ENCODE data around the gene DPYSL4.
"Not testable (repeated sequence)": the region's sequence is repeated elsewhere in the genome, so short reads cannot be mapped to it uniquely, and the experiment has no call there.

DPYSL4 gene

DNA sequence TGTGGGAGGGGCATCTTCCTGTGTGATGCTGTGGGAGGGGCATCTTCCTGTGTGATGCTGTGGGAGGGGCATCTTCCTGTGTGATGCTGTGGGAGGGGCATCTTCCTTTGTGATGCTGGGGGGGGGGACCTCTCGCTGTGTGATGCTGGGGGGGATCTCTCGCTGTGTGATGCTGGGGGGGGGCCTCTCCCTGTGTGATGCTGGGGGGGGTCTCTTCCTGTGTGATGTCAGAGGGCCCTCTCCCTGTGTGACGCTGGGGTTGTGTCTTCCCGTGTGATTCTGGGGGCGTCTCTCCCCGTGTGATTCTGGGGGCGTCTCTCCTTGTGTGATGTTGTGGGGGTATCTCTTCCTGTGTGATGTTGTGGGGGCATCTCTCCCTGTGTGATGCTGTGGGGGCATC lies 27.9 kb upstream of the DPYSL4 start:
- no peak overlapping the region for H3K27ac ChIP-seq (ENCODE audit: low read depth, low read length, severe bottlenecking)

DNA sequence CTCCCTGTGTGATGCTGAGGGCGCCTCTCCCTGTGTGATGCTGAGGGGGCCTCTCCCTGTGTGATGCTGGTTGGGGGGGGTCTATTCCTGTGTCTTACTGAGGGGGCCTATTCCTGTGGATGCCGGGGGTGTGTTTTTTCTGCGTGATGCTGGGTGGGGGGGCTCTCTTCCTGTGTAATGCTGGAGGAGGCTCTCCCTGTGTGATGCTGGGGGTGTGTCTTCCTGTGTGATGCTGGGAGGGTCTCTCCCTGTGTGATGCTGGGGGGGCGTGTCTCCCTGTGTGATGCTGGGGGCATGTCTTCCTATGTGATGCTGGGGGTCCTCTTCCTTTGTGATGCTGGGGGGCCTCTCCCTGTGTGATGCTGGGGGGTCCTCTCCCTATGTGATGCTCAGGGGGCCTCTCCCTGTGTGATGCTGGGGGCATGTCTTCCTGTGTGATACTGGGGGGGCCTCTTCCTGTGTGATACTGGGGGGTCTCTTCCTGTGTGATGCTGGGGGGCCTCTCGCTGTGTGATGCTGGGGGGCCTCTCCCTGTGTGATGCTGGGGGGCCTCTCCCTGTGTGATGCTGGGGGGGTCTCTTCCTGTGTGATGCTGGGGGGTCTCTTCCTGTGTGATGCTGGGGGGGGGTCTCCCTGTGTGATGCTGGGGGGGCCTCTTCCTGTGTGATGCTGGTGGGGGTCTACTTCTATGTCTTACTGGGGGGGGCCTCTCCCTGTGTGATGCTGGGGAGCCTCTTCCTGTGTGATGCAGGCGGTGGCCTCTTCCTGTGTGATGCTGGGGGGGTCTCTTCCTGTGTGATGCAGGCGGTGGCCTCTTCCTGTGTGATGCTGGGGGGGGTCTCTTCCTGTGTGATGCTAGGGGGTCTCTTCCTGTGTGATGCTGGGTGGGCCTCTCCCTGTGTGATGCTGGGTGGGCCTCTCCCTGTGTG lies 27.2 kb upstream of the DPYSL4 start:
- WGBS, 2 experiments (ENCODE audit: insufficient coverage in 2 of 2) = no CpG with 5 or more reads among the region's 7 CpGs
- H3K9me3 ChIP-seq (ENCODE audit: control insufficient read depth, low read length); H3K36me3 ChIP-seq (ENCODE audit: control insufficient read depth, insufficient read depth, low read length); H3K4me3 ChIP-seq (ENCODE audit: extremely low read depth, insufficient read depth, low read length, poor library complexity, severe bottlenecking); H3K4me1 ChIP-seq (ENCODE audit: control insufficient read depth, insufficient read depth, low read length, poor library complexity, severe bottlenecking); H3K27ac ChIP-seq (ENCODE audit: low read depth, low read length, severe bottlenecking): not testable (repeated sequence)

More for the DNA sequence above, 27.9 kb upstream of the DPYSL4 start:
- Histone ChIP-seq H3K4me3 (ENCODE audit: extremely low read depth, insufficient read depth, low read length, poor library complexity, severe bottlenecking) (no peak overlapping the region), H3K9me3 (ENCODE audit: control insufficient read depth, low read length) (no peaks in the 10 kb centered on the region), H3K36me3 (ENCODE audit: control insufficient read depth, insufficient read depth, low read length) (no peaks in the 10 kb centered on the region), H3K4me1 (ENCODE audit: control insufficient read depth, insufficient read depth, low read length, poor library complexity, severe bottlenecking) (no peaks in the 10 kb centered on the region)
- WGBS, 2 experiments (ENCODE audit: insufficient coverage in 2 of 2) = no CpG with 5 or more reads among the region's 7 CpGs

DNA sequence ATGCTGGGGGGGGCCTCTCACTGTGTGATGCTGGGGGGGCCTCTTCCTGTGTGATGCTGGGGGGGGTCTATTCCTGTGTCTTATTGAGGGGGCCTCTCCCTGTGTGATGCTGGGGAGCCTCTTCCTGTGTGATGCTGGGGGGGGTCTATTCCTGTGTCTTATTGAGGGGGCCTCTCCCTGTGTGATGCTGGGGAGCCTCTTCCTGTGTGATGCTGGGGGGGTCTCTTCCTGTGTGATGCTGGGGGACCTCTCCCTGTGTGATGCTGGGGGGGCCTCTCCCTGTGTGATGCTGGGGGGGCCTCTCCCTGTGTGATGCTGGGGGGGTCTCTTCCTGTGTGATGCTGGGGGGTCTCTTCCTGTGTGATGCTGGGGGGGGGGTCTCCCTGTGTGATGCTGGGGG lies 26.5 kb upstream of the DPYSL4 start:
- not testable (repeated sequence) for H3K4me1 ChIP-seq (ENCODE audit: control insufficient read depth, insufficient read depth, low read length, poor library complexity, severe bottlenecking); H3K4me3 ChIP-seq (ENCODE audit: extremely low read depth, insufficient read depth, low read length, poor library complexity, severe bottlenecking); H3K36me3 ChIP-seq (ENCODE audit: control insufficient read depth, insufficient read depth, low read length); H3K9me3 ChIP-seq (ENCODE audit: control insufficient read depth, low read length); H3K27ac ChIP-seq (ENCODE audit: low read depth, low read length, severe bottlenecking)

DNA sequence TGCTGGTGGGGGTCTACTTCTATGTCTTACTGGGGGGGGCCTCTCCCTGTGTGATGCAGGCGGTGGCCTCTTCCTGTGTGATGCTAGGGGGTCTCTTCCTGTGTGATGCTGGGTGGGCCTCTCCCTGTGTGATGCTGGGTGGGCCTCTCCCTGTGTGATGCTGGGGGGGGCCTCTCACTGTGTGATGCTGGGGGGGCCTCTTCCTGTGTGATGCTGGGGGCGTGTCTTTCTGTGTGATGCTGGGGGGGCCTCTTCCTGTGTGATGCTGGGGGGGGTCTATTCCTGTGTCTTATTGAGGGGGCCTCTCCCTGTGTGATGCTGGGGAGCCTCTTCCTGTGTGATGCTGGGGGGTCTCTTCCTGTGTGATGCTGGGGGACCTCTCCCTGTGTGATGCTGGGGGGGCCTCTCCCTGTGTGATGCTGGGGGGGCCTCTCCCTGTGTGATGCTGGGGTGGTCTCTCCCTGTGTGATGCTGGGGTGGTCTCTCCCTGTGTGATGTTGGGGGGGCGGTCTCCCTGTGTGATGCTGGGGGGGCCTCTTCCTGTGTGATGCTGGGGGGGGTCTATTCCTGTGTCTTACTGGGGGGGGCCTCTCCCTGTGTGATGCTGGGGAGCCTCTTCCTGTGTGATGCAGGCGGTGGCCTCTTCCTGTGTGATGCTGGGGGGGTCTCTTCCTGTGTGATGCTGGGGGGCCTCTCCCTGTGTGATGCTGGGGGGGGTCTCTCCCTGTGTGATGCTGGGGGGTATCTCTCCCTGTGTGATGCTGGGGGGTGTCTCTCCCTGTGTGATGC lies 25.7 kb upstream of the DPYSL4 start:
- not testable (repeated sequence) for H3K36me3 ChIP-seq (ENCODE audit: control insufficient read depth, insufficient read depth, low read length); H3K27ac ChIP-seq (ENCODE audit: low read depth, low read length, severe bottlenecking); H3K9me3 ChIP-seq (ENCODE audit: control insufficient read depth, low read length); H3K4me1 ChIP-seq (ENCODE audit: control insufficient read depth, insufficient read depth, low read length, poor library complexity, severe bottlenecking); H3K4me3 ChIP-seq (ENCODE audit: extremely low read depth, insufficient read depth, low read length, poor library complexity, severe bottlenecking)
- WGBS, 2 experiments (ENCODE audit: insufficient coverage in 2 of 2) = no CpG with 5 or more reads among the region's 4 CpGs

DNA sequence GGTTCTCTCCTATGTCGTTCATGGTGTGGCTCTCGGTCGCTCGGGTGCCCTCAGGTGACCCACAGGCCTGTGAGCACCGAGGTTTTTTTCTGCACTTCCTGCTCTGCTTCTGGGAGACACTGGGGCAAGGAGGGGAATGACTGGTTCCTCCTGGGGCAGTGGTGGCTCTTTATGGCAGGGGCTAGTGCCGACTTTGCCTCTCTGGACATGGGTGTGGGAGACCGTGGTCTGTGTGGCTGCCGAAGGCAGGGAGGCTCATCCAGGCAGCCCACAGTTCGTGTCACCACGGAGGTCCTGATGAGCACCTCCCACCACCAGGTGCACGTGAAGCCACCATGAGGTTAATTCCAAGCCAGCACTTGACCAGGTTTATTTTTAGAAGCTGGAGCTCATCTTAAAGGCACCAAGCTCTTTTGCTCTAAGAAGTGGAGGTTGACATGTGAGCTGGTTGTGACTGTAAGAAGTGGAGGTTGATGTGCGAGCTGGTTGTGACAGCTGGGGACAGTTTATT lies 24.7 kb upstream of the DPYSL4 start:
- no peaks in the 10 kb centered on the region for H3K9me3 ChIP-seq (ENCODE audit: control insufficient read depth, low read length)
- 81 to 82% methylated on average over 6 to 12 of the region's 12 CpGs for WGBS, 2 experiments (ENCODE audit: insufficient coverage in 2 of 2)
- no peak overlapping the region for H3K27ac ChIP-seq (ENCODE audit: low read depth, low read length, severe bottlenecking)
- H3K4me3 ChIP-seq (ENCODE audit: extremely low read depth, insufficient read depth, low read length, poor library complexity, severe bottlenecking) = no peak overlapping the region
- H3K4me1 ChIP-seq (ENCODE audit: control insufficient read depth, insufficient read depth, low read length, poor library complexity, severe bottlenecking) = no peaks in the 10 kb centered on the region
- H3K36me3 ChIP-seq (ENCODE audit: control insufficient read depth, insufficient read depth, low read length) = no peaks in the 10 kb centered on the region

DNA sequence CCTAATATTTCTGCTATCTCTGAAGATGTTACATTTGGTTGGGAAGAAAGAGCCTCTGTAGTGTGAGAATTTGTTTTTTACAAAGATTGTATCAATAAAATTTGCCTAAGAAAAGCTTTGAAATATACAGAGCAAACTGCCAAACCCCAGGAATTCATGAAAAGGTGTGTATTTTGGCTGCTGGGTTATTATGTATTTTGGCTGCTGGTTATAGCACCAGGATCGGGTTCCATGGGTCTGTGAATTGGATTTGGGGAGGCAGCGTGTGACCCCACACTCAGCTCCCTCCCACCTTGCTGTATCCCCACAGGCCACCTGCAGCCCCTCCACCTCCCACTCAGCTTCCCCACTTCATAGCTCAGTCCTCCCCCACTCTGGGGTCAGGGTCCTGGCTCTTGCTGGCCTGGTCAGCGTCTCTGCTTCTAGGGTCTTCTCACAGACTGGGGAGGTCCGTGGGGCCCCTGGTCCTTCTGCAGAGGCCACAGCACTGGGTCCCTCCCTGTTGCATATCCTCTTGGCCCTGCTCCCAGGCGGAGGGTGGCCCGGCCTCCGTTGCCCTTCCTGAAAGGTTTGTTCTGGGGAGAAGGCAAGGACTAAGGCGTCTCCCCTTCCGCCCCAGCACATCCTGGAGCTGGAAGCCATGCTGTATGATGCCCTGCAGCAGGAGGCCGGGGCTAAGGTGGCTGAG lies 24.0 kb upstream of the DPYSL4 start:
- Histone ChIP-seq H3K4me1 (ENCODE audit: control insufficient read depth, insufficient read depth, low read length, poor library complexity, severe bottlenecking) (no peaks in the 10 kb centered on the region), H3K36me3 (ENCODE audit: control insufficient read depth, insufficient read depth, low read length) (no peaks in the 10 kb centered on the region), H3K9me3 (ENCODE audit: control insufficient read depth, low read length) (no peaks in the 10 kb centered on the region), H3K4me3 (ENCODE audit: extremely low read depth, insufficient read depth, low read length, poor library complexity, severe bottlenecking) (no peak overlapping the region), H3K27ac (ENCODE audit: low read depth, low read length, severe bottlenecking) (no peak overlapping the region)
- whole genome bisulfite sequencing, 2 experiments (ENCODE audit: insufficient coverage in 2 of 2) = 75 to 88% methylated on average over 6 to 7 of the region's 10 CpGs

DNA sequence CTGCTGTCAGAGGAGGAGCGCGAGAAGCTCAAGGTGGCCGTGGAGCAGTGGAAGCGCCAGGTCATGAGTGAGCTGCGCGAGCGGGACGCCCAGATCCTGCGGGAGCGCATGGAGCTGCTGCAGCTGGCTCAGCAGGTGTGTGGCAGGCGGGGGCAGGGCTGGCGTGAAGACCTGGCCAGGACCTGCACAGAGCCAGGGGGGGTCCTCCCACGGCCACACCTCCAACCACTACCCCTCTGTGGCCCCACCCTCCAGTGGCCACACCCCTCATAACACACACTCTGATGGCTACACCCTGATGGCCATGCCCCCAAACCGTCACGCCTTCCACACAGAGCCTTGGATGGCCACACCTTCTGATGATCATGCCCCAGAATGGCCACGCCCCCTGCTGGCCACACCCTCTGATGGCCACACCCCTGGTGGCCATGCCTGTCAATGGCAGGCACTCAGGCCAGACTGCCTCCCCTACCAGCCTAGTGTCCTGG lies 23.4 kb upstream of the DPYSL4 start:
- WGBS, 2 experiments (ENCODE audit: insufficient coverage in 2 of 2) = 41% methylated on average over 7 to 15 of the region's 16 CpGs
- Histone ChIP-seq H3K4me3 (ENCODE audit: extremely low read depth, insufficient read depth, low read length, poor library complexity, severe bottlenecking) (no peak overlapping the region), H3K9me3 (ENCODE audit: control insufficient read depth, low read length) (no peaks in the 10 kb centered on the region), H3K36me3 (ENCODE audit: control insufficient read depth, insufficient read depth, low read length) (no peaks in the 10 kb centered on the region), H3K4me1 (ENCODE audit: control insufficient read depth, insufficient read depth, low read length, poor library complexity, severe bottlenecking) (no peaks in the 10 kb centered on the region), H3K27ac (ENCODE audit: low read depth, low read length, severe bottlenecking) (no peak overlapping the region)

DNA sequence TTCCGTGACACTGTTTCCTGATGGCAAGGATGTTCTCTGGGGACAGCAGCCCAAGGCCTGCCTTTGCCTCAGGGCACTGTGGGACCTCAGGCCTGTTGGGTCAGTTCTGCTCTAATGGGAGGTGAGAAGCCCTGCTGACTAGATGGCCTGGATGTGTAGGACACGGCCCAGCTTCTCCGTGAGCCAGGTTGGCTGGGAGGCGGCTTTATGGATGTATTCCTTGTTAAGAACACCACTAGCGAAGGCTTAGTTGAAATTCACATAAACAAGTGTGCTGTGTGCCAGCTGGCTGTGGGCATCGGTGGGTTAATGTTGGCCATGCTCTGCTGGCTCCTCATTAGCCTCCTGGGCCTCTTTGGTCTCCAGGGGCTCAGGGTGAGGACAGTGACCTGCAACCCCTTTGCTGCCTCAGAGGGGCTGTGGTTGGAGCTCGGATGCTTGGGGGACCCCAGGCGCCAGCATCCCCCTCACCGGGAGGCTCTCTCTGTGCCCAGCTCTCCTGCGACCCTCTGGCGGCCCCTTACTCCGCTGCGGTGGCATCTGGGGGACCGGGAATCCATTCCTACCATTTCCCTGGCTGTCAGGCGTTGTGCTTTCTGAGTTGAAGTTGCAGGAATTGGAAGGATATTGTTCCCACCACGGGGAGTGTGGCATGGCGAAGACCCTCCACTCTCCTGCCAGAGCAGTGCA lies 22.8 kb upstream of the DPYSL4 start:
- Histone ChIP-seq H3K36me3 (ENCODE audit: control insufficient read depth, insufficient read depth, low read length) (no peaks in the 10 kb centered on the region), H3K4me3 (ENCODE audit: extremely low read depth, insufficient read depth, low read length, poor library complexity, severe bottlenecking) (no peak overlapping the region), H3K27ac (ENCODE audit: low read depth, low read length, severe bottlenecking) (no peak overlapping the region), H3K9me3 (ENCODE audit: control insufficient read depth, low read length) (no peaks in the 10 kb centered on the region), H3K4me1 (ENCODE audit: control insufficient read depth, insufficient read depth, low read length, poor library complexity, severe bottlenecking) (no peaks in the 10 kb centered on the region)
- 74 to 84% methylated on average over 14 to 17 of the region's 17 CpGs for WGBS, 2 experiments (ENCODE audit: insufficient coverage in 2 of 2)

DNA sequence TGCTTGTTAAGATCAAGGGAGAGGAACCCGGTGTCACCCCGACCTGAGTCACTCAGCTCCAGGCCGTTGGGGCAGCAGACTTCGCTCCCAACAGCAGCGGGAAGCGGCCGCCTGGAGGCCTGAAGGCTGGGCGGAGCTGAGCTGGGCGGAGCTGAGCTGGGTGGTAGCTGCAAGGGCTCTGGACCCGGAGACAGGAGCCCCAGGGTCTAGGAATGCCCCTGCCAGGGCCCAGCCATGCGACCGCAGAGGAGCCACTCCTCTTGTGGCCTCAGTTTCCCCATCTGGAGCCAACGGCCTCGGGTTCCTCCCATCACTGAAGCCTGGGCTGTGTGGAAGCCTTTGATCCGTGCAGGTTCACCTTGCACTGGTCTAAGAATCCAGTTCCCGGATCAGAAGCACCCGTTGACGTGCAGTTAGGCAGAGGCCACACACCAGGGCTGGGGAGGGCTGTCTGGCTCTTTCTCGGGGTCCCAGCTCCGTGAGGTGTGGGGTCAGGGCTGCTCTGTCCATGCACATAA lies 21.9 kb upstream of the DPYSL4 start:
- WGBS, 2 experiments (ENCODE audit: insufficient coverage in 2 of 2) = 60 to 67% methylated on average over 16 to 18 of the region's 20 CpGs
- Histone ChIP-seq H3K4me1 (ENCODE audit: control insufficient read depth, insufficient read depth, low read length, poor library complexity, severe bottlenecking) (no peaks in the 10 kb centered on the region), H3K27ac (ENCODE audit: low read depth, low read length, severe bottlenecking) (no peak overlapping the region), H3K9me3 (ENCODE audit: control insufficient read depth, low read length) (no peaks in the 10 kb centered on the region), H3K36me3 (ENCODE audit: control insufficient read depth, insufficient read depth, low read length) (no peaks in the 10 kb centered on the region), H3K4me3 (ENCODE audit: extremely low read depth, insufficient read depth, low read length, poor library complexity, severe bottlenecking) (no peak overlapping the region)

DNA sequence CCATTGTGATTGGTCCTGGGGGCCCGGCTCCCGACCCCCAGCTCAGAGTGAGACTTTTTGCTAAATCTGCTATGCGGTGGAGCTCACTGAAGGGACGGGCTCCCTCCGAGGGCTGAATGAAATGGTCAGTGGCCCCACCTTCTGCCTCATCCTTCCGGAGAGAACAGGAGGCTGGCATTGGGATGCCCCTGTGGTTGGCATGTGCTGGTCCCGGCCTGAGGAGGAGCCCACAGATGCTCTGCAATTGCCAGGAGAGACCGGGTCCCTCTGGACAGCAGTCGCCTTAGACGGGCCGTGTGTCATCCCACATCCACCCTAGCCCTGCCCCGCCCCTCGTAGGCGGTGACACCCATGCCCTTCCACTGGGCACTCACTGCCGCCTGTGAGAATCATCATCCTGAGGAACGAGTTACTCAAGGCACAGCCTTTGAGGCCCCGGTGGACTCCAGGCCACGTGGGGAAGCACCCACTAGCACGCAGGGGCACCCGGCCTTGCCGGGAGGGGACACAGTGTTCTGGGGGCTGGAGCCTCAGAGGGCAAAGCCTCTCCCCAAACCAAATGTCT lies 21.2 kb upstream of the DPYSL4 start:
- 83 to 88% methylated on average over 17 to 19 of the region's 21 CpGs for WGBS, 2 experiments (ENCODE audit: insufficient coverage in 2 of 2)
- no peak overlapping the region for H3K4me3 ChIP-seq (ENCODE audit: extremely low read depth, insufficient read depth, low read length, poor library complexity, severe bottlenecking)

More for the DNA sequence above, 21.2 kb upstream of the DPYSL4 start:
- Histone ChIP-seq H3K27ac (ENCODE audit: low read depth, low read length, severe bottlenecking) (no peak overlapping the region), H3K4me1 (ENCODE audit: control insufficient read depth, insufficient read depth, low read length, poor library complexity, severe bottlenecking) (no peaks in the 10 kb centered on the region), H3K36me3 (ENCODE audit: control insufficient read depth, insufficient read depth, low read length) (no peaks in the 10 kb centered on the region), H3K9me3 (ENCODE audit: control insufficient read depth, low read length) (no peaks in the 10 kb centered on the region)
